ENCODE measurements around the gene FAM240A.

GRCh38 chr3:46584598-46585467, 27.5 kb upstream of the FAM240A start:
- TF ChIP-seq, protein P1, sequence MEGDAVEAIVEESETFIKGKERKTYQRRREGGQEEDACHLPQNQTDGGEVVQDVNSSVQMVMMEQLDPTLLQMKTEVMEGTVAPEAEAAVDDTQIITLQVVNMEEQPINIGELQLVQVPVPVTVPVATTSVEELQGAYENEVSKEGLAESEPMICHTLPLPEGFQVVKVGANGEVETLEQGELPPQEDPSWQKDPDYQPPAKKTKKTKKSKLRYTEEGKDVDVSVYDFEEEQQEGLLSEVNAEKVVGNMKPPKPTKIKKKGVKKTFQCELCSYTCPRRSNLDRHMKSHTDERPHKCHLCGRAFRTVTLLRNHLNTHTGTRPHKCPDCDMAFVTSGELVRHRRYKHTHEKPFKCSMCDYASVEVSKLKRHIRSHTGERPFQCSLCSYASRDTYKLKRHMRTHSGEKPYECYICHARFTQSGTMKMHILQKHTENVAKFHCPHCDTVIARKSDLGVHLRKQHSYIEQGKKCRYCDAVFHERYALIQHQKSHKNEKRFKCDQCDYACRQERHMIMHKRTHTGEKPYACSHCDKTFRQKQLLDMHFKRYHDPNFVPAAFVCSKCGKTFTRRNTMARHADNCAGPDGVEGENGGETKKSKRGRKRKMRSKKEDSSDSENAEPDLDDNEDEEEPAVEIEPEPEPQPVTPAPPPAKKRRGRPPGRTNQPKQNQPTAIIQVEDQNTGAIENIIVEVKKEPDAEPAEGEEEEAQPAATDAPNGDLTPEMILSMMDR (IDR thresholded peaks at IDR 0.05), result no peak
- no peak for TF ChIP-seq ZFX (IDR thresholded peaks at IDR 0.05; ENCODE audit: borderline replicate concordance)
